ENCODE results near the gene TCF25. TPM values are rescaled to one million over a fixed set of nuclear protein-coding genes. Genes with fewer than 3 reads are reported as not detected.

Gene TCF25
- total and polyA plus RNA-seq, 2 donors (not counting 1 experiment from before 2014, with no cell fraction given) = 150 to 176 TPM

GRCh38 chr16:89919535-89920406, 46.4 kb downstream of the TCF25 start:
- H3K36me3 ChIP-seq (ENCODE audit: control insufficient read depth, insufficient read depth, low read length) = peaks cover 1% of the 10 kb centered on the region
- peaks cover 24% of the 10 kb centered on the region for H3K4me1 ChIP-seq (ENCODE audit: control insufficient read depth, extremely low read depth, insufficient read depth, low read length)
- no peak overlapping the region for H3K9ac ChIP-seq (ENCODE audit: insufficient read depth, low read length)
- no peak for TF ChIP-seq CTCF (conservative IDR thresholded peaks at IDR 0.05 in 1 of 2, IDR thresholded peaks at IDR 0.05 in 1 of 2; ENCODE audit: low read depth in 1 of 2, low read length in 2 of 2)
- no peak for TF ChIP-seq EZH2 (IDR thresholded peaks at IDR 0.05; ENCODE audit: low read length, missing control alignments)
- no peaks in the 10 kb centered on the region for H3K9me3 ChIP-seq (ENCODE audit: control insufficient read depth, insufficient read depth, low read depth, low read length)
- no peaks in the 10 kb centered on the region for H3K27me3 ChIP-seq (ENCODE audit: control insufficient read depth, insufficient read depth, low read length)
- H3K4me3 ChIP-seq (replicated peaks in 1 of 4; ENCODE audit: control extremely low read depth in 1 of 4, insufficient read depth in 1 of 4, low read depth in 3 of 4, low read length in 4 of 4) = no peak overlapping the region
- no peak overlapping the region for H2AFZ ChIP-seq (ENCODE audit: low read length)
- DNase-seq (ENCODE audit: low read depth in 2 of 2) = no peak
- H3K4me2 ChIP-seq (ENCODE audit: extremely low read depth, insufficient read depth, low read length) = no peak overlapping the region
- peaks cover 15% of the 10 kb centered on the region for H3K79me2 ChIP-seq (ENCODE audit: control insufficient read depth, insufficient read depth, low read length)
- H4K20me1 ChIP-seq (ENCODE audit: control insufficient read depth, extremely low read depth, insufficient read depth, low read length) = no peaks in the 10 kb centered on the region
- H3K27ac ChIP-seq (ENCODE audit: insufficient read depth, low read length) = no peak overlapping the region

GRCh38 chr16:89920723-89921122, 47.3 kb downstream of the TCF25 start:
- DNase-seq (ENCODE audit: low read depth in 2 of 2) = peak in 1 of 2 donors; percentile 72
- H3K36me3 ChIP-seq (ENCODE audit: control insufficient read depth, insufficient read depth, low read length) = no peaks in the 10 kb centered on the region
- H3K4me1 ChIP-seq (ENCODE audit: control insufficient read depth, extremely low read depth, insufficient read depth, low read length) = peaks cover 26% of the 10 kb centered on the region
- TF ChIP-seq EZH2 (IDR thresholded peaks at IDR 0.05; ENCODE audit: low read length, missing control alignments) (no peak), CTCF (conservative IDR thresholded peaks at IDR 0.05 in 1 of 2, IDR thresholded peaks at IDR 0.05 in 1 of 2; ENCODE audit: low read depth in 1 of 2, low read length in 2 of 2) (no peak)
- H3K4me2 ChIP-seq (ENCODE audit: extremely low read depth, insufficient read depth, low read length) = peak overlapping the region; percentile 37
- H4K20me1 ChIP-seq (ENCODE audit: control insufficient read depth, extremely low read depth, insufficient read depth, low read length) = no peaks in the 10 kb centered on the region
- H3K4me3 ChIP-seq (replicated peaks in 1 of 4; ENCODE audit: control extremely low read depth in 1 of 4, insufficient read depth in 1 of 4, low read depth in 3 of 4, low read length in 4 of 4) = peak overlapping the region in 1 of 4 experiments; percentile 94
- H2AFZ ChIP-seq (ENCODE audit: low read length) = no peak overlapping the region
- peak overlapping the region; percentile 99 for H3K27ac ChIP-seq (ENCODE audit: insufficient read depth, low read length)
- H3K9ac ChIP-seq (ENCODE audit: insufficient read depth, low read length) = no peak overlapping the region
- H3K27me3 ChIP-seq (ENCODE audit: control insufficient read depth, insufficient read depth, low read length) = no peaks in the 10 kb centered on the region
- H3K79me2 ChIP-seq (ENCODE audit: control insufficient read depth, insufficient read depth, low read length) = peaks cover 24% of the 10 kb centered on the region
- H3K9me3 ChIP-seq (ENCODE audit: control insufficient read depth, insufficient read depth, low read depth, low read length) = no peaks in the 10 kb centered on the region

- peaks cover 25% of the 10 kb centered on the region for H3K79me2 ChIP-seq (ENCODE audit: control insufficient read depth, insufficient read depth, low read length)
- H3K27me3 ChIP-seq (ENCODE audit: control insufficient read depth, insufficient read depth, low read length) = no peaks in the 10 kb centered on the region
- no peaks in the 10 kb centered on the region for H3K9me3 ChIP-seq (ENCODE audit: control insufficient read depth, insufficient read depth, low read depth, low read length)
- H3K4me3 ChIP-seq (replicated peaks in 1 of 4; ENCODE audit: control extremely low read depth in 1 of 4, insufficient read depth in 1 of 4, low read depth in 3 of 4, low read length in 4 of 4) = peak overlapping the region in 1 of 4 experiments; percentile 94
- peaks cover 26% of the 10 kb centered on the region for H3K4me1 ChIP-seq (ENCODE audit: control insufficient read depth, extremely low read depth, insufficient read depth, low read length)
- H4K20me1 ChIP-seq (ENCODE audit: control insufficient read depth, extremely low read depth, insufficient read depth, low read length) = no peaks in the 10 kb centered on the region
- peak overlapping the region; percentile 56 for H3K9ac ChIP-seq (ENCODE audit: insufficient read depth, low read length)
- TF ChIP-seq CTCF (conservative IDR thresholded peaks at IDR 0.05 in 1 of 2, IDR thresholded peaks at IDR 0.05 in 1 of 2; ENCODE audit: low read depth in 1 of 2, low read length in 2 of 2) = no peak
- TF ChIP-seq EZH2 (IDR thresholded peaks at IDR 0.05; ENCODE audit: low read length, missing control alignments) = no peak
- no peak for DNase-seq (ENCODE audit: low read depth in 2 of 2)
- no peak overlapping the region for H2AFZ ChIP-seq (ENCODE audit: low read length)
- H3K27ac ChIP-seq (ENCODE audit: insufficient read depth, low read length) = peak overlapping the region; percentile 99
- H3K4me2 ChIP-seq (ENCODE audit: extremely low read depth, insufficient read depth, low read length) = peak overlapping the region; percentile 100
- no peaks in the 10 kb centered on the region for H3K36me3 ChIP-seq (ENCODE audit: control insufficient read depth, insufficient read depth, low read length)
Measured at GRCh38 chr16:89921131-89921701, 47.8 kb downstream of the TCF25 start.
